Glutamatergic neuron (in vitro differentiated cells): Measurements from ENCODE around the gene TDRD9. TPM values are rescaled to one million over a fixed set of nuclear protein-coding genes. Genes with fewer than 3 reads are reported as not detected.
A peak's percentile ranks its signal among the peaks of the same experiment; 100 is the strongest.

Experiments used
- DNase-seq: peaks from one replicate; pipeline ENCODE4 v3.0.0; 2022
- H3K27ac Mint-ChIP-seq: one replicate; pipeline ENCODE4 v1.8.0; 2020; ENCODE audit warnings: mild to moderate bottlenecking, mixed read lengths, inconsistent platforms; ENCODE audit not compliant: unreplicated experiment
- H3K27me3 Mint-ChIP-seq: one replicate; pipeline ENCODE4 v1.8.0; 2020; ENCODE audit warnings: mild to moderate bottlenecking, moderate library complexity, mixed read lengths, inconsistent platforms; ENCODE audit not compliant: unreplicated experiment
- H3K36me3 Mint-ChIP-seq: one replicate; pipeline ENCODE4 v1.8.0; 2020; ENCODE audit warnings: mild to moderate bottlenecking, mixed read lengths, inconsistent platforms; ENCODE audit not compliant: unreplicated experiment
- H3K4me1 Mint-ChIP-seq: one replicate; pipeline ENCODE4 v1.8.0; 2020; ENCODE audit warnings: mild to moderate bottlenecking, low read depth, mixed read lengths, inconsistent platforms; ENCODE audit not compliant: unreplicated experiment
- H3K4me3 Mint-ChIP-seq: one replicate; pipeline ENCODE4 v1.8.0; 2020; ENCODE audit warnings: mild to moderate bottlenecking, mixed read lengths, inconsistent platforms; ENCODE audit not compliant: unreplicated experiment
- H3K9me3 Mint-ChIP-seq: one replicate; pipeline ENCODE4 v1.8.0; 2020; ENCODE audit warnings: mild to moderate bottlenecking, moderate library complexity, mixed read lengths, inconsistent platforms; ENCODE audit not compliant: unreplicated experiment
- total RNA-seq: library from RNA; stranded (reverse); fragmentation: NEBNext Ultra II Directional; extraction: Animal tissue kit (Norgen Biotek cat#: 25700); gene quantifications from one replicate; pipeline ENCODE4 v1.2.1, GENCODE V29; 2021; ENCODE audit not compliant: unreplicated experiment
- TF ChIP-seq, protein P1 (sequence below): fragments of 200-600 bp; sonication (generic); IDR thresholded peaks from one replicate; pipeline ENCODE4 v1.5.0; 2021; ENCODE audit not compliant: partially characterized antibody, unreplicated experiment

Gene TDRD9
- total RNA-seq, 1 donor from 2014 or later = not detected

DNA sequence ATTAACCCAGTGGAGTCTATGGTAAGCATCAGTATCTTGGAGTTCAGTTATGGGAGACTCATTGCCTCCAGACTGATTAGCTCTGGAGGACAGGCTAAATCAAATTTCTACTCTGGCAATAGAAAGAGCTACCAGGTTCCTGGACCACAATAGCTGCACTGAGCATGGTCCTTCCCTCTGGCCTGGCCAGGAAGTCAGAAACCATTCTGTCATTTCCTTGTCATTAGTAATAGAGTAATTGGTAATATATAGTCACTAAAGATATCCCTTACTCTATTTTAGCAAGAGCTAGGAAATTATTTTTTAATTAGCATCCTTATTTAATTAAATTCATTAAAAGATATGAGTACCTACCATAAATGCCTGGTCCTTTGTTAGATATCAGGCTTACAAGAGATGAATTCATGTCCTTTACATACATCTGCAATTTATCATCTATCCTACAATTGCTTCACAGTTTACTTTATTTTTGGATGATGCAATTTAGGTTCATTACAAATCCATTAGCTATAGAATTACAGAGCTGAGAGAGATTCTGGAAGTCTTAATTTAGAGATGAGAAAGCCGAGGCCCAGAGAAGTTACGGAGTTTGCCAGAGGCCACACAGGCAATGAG is 23.7 kb upstream of the TDRD9 start:
- no peaks in the 10 kb centered on the region for H3K9me3 Mint-ChIP-seq
- TF ChIP-seq, protein P1, sequence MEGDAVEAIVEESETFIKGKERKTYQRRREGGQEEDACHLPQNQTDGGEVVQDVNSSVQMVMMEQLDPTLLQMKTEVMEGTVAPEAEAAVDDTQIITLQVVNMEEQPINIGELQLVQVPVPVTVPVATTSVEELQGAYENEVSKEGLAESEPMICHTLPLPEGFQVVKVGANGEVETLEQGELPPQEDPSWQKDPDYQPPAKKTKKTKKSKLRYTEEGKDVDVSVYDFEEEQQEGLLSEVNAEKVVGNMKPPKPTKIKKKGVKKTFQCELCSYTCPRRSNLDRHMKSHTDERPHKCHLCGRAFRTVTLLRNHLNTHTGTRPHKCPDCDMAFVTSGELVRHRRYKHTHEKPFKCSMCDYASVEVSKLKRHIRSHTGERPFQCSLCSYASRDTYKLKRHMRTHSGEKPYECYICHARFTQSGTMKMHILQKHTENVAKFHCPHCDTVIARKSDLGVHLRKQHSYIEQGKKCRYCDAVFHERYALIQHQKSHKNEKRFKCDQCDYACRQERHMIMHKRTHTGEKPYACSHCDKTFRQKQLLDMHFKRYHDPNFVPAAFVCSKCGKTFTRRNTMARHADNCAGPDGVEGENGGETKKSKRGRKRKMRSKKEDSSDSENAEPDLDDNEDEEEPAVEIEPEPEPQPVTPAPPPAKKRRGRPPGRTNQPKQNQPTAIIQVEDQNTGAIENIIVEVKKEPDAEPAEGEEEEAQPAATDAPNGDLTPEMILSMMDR = no peak
- peaks cover 3% of the 10 kb centered on the region for H3K4me1 Mint-ChIP-seq
- no peak overlapping the region for H3K4me3 Mint-ChIP-seq
- H3K27me3 Mint-ChIP-seq = peaks cover 2% of the 10 kb centered on the region
- H3K36me3 Mint-ChIP-seq = no peaks in the 10 kb centered on the region
- no peak overlapping the region for H3K27ac Mint-ChIP-seq
- DNase-seq = no peak

DNA sequence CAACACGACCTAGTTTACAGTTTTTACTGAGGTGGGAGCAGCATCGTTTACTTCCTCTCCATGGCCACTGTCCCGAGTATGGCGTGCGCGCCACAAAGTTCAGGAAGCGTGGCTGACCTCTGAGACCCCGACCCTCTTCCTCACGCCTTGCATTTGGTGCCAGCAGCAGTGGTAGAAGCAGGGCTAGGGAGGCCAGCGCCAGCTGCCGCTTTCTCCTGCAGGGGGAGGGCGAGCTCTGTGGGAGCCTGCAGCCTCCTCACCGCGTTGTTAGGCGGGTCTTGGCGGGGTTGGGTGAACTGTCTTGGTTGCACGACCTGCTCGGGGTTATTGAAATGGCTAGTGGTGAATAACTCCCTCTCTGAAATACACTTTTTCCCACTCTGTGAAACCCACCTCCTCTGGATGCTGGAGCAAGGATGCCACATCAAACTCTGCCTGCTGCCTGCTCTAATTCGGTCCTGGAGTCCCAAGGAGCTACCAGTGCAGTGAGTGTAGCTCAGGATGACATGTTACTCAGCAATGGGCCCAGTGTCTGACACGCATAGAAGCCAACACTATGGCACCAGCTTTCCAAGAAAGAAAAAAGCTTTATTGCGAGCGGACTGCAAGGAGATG is 22.3 kb upstream of the TDRD9 start:
- Mint-ChIP-seq H3K27me3 (no peaks in the 10 kb centered on the region), H3K4me1 (peaks cover 7% of the 10 kb centered on the region), H3K9me3 (peaks cover 1% of the 10 kb centered on the region), H3K36me3 (no peaks in the 10 kb centered on the region), H3K27ac (no peak overlapping the region), H3K4me3 (no peak overlapping the region)
- TF ChIP-seq, protein P1 = peak; percentile 10
- DNase-seq = peak; percentile 50

DNA sequence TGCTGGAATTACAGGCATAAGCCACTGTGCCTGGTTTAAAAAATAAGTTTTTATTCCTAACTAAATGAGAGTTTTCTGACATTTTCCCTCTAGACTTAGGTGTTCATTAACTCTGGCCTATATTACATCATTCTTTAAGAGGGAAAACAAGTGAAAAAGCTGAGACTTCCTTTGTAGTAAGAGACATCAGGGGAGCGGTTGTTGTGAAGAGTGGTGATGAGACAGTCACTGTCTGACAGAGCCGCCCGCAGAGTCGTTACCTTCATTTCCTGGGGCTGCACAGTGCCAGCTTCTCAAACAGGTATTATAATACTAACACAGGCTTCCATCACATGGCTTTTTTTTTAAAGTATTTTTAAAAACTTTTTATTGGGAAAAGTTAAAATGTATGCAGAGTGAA is 19.7 kb upstream of the TDRD9 start:
- H3K4me1 Mint-ChIP-seq = peaks cover 7% of the 10 kb centered on the region
- H3K27ac Mint-ChIP-seq = no peak overlapping the region
- no peak overlapping the region for H3K4me3 Mint-ChIP-seq
- no peaks in the 10 kb centered on the region for H3K36me3 Mint-ChIP-seq
- DNase-seq = no peak
- no peaks in the 10 kb centered on the region for H3K27me3 Mint-ChIP-seq
- TF ChIP-seq, protein P1 = no peak
- peaks cover 1% of the 10 kb centered on the region for H3K9me3 Mint-ChIP-seq

DNA sequence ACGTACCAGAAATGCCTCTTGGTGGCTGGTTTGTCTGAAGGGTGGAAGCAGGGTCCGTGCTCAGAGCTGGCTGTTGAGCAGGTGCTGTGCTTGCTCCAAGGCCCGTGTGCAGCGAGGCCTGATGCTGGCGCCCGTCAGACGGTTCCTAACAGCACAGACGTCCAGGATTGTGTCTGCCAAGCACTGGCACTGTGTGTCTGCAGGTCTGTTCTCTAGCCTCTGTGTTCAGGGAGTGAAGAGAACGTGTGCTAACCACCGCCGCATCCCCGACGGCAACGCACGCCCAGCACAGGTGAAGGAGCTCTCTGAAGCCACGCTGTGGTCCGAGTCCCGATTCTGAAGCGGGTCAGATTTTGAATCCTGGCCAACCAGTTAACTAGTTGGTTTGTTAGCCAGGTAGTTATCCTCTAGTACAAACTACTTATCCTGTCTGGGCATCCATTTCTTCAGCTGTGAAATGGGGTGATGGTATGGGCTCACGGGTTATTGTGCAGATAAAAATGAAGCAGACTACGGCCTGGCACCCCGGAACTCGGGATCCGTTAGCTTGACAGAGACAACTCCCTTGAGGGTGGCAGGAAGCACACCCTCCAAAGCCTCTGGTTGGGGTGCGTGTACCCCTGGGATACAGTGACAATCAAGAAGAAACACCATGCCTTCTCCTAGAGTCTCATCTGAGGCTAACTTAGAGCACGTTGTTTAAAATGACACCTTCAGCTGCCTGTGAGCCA is 18.6 kb upstream of the TDRD9 start:
- peaks cover 7% of the 10 kb centered on the region for H3K4me1 Mint-ChIP-seq
- H3K36me3 Mint-ChIP-seq = no peaks in the 10 kb centered on the region
- TF ChIP-seq, protein P1 = no peak
- no peak for DNase-seq
- no peak overlapping the region for H3K27ac Mint-ChIP-seq
- H3K27me3 Mint-ChIP-seq = no peaks in the 10 kb centered on the region
- no peak overlapping the region for H3K4me3 Mint-ChIP-seq
- H3K9me3 Mint-ChIP-seq = peaks cover 1% of the 10 kb centered on the region

DNA sequence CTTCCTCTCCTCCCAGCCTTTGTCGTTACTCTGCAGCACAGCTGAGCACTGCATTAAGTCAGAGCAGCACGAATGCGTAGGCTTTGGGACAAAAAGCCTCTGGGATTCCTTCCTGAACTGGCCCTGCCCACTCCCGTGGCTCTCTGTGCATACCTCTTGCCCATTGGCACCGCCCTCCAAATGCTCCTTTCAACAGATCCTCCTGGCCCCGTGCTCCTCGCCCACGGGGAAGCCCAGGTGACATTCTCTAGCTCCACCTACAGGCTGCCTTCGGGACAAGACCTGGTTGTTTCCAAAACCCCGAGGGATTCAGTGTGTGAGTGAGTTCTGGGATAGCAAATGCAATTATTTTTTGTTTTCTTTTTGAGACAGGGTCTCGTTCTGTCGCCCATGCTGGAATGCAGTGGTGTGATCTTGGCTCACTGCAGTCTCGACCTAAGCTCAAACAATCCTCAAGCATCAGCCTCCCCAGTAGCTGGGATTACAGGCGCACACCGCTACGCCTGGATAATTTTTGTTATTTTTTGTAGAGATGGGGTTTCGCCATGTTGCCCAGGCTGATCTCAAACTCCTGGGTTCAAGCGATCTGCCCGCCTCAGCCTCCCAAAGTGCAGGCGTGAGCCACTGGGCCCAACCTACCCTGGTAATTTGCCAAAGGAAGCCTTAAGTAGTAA is 17.9 kb upstream of the TDRD9 start:
- peak overlapping the region; percentile 57 for H3K4me3 Mint-ChIP-seq
- no peaks in the 10 kb centered on the region for H3K36me3 Mint-ChIP-seq
- H3K4me1 Mint-ChIP-seq = peaks cover 7% of the 10 kb centered on the region
- peaks cover 1% of the 10 kb centered on the region for H3K9me3 Mint-ChIP-seq
- no peak overlapping the region for H3K27ac Mint-ChIP-seq
- TF ChIP-seq, protein P1 = peak; percentile 78
- H3K27me3 Mint-ChIP-seq = no peaks in the 10 kb centered on the region
- DNase-seq = peak; percentile 78
